GM12801 (cell line): Measurements from ENCODE around the gene NRIP2.

Experiments
- TF ChIP-seq, protein P1 (sequence below): IDR thresholded peaks from one replicate; pipeline ENCODE4 v1.5.1; 2011; ENCODE audit warnings: control low read depth; ENCODE audit not compliant: insufficient read length; ENCODE audit errors: extremely low read depth

Gene NRIP2

DNA sequence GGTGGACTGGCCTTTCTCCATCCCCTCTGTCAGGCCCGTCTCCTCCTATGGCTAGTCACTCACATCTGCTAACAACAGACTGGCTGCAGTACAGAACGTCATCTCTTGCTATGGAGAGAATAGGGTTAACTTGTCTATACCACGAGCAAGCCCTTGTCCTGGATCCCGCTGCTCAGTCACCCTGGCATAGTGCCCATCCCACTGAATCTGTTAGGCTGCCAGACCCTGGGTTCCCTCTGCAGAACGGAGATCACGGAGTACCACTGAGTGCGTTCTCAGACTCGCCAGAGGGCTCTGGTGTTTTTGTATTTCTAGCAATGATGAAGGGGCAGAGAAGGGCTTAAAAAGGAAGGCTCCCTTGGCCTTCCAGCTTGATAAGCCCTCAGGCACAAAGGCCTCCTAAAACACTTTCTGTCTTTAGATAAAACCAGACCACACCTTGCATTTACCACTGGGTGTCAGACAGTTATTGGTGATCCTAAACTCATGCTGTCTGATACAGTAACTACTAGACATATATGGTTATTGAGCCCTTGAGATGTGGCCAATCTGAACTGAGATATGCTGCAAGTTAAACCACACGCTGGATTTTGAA lies 6.3 kb upstream of the NRIP2 start:
- TF ChIP-seq, protein P1, sequence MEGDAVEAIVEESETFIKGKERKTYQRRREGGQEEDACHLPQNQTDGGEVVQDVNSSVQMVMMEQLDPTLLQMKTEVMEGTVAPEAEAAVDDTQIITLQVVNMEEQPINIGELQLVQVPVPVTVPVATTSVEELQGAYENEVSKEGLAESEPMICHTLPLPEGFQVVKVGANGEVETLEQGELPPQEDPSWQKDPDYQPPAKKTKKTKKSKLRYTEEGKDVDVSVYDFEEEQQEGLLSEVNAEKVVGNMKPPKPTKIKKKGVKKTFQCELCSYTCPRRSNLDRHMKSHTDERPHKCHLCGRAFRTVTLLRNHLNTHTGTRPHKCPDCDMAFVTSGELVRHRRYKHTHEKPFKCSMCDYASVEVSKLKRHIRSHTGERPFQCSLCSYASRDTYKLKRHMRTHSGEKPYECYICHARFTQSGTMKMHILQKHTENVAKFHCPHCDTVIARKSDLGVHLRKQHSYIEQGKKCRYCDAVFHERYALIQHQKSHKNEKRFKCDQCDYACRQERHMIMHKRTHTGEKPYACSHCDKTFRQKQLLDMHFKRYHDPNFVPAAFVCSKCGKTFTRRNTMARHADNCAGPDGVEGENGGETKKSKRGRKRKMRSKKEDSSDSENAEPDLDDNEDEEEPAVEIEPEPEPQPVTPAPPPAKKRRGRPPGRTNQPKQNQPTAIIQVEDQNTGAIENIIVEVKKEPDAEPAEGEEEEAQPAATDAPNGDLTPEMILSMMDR: no peak

DNA sequence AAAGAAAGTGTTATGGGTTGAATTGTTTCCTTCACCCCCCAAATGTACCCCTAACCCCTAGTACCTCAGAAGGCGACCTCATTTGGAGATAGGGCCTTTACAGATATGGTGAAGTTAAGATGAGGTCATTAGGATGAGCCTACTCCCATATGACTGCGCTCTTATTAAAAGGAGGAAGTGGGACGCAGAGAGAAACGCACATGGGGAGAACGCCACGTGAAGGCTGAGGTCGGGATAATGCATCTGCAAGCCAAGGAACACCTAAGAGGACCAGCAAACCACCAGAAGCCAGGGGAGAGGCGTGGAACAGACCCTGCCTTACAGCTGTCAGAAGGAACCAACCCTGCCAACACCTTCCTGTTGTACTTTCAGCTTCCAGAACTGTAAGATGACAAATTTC lies 1.7 kb upstream of the NRIP2 start:
- TF ChIP-seq, protein P1: no peak

DNA sequence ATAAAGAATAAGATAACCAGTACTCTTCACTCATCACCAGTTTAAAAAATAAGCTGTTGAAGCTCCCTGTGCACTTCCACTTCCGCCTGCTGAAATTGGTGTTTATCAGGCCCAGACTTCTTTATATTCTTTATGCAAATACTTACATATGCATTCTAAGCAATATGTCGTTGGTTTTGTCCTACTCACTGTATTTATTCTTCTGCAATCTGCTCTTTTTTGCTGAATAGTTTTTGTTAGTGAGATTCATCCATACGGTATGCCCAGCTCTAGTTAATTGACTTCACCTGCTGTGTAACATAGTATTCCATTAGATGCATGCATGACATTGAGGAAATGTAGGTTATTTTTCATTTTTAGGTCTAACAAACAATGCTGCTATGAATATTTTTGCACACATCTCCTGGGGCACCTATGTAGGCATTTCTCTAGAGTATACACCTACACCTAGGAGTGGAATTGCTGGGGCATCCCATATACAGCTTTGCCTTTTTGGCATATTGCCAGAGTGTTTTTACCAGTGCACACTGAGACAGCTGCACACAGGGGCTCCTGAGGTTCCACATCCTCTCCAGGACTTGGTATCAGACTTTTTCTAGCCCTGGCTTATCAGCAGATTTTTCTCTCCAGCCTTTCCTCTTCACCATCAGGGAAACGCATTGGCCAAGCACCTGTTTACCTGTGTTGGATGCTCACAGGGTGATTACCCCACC lies 1.0 kb upstream of the NRIP2 start:
- TF ChIP-seq, protein P1: no peak

DNA sequence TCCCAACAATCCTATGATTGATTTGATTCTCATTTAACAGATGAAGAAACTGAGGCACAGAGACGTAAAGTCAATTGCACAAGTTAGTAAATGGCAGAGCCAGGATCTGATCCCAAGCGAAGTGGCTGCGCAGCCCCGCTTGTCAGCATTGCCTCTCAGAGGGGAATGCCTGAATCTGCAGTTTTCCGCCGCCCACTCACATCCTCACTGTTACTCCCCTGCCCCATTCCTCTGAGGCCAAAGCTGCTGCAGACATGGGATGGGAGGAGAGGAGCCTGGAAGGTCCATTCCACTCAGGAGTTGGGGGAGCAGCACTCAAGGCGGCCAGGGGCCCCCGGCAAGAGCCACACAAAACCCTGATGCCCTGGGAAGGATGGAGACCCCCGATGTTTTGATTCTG lies 1.0 kb downstream of the NRIP2 start:
- TF ChIP-seq, protein P1: no peak

DNA sequence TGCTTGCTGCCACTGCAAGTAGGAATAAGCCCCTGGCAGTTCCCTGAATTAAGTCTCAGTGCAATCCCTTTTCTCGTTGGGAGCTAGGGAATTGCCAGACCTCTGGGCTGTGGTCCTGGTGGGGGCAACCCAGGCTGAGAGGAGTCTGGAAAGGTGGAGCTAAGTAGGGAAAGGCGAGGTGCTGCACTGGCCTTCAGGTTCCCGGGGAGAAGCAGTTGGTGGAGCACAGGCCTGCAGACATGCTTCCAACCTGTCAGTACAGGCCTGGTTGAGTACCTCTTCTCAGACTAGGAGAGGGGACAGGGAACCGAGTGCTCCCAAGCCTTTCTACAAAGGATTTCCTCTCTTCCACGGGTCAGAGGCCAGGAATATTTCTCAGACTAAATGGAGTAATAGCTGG lies 1.5 kb downstream of the NRIP2 start:
- TF ChIP-seq, protein P1: no peak

DNA sequence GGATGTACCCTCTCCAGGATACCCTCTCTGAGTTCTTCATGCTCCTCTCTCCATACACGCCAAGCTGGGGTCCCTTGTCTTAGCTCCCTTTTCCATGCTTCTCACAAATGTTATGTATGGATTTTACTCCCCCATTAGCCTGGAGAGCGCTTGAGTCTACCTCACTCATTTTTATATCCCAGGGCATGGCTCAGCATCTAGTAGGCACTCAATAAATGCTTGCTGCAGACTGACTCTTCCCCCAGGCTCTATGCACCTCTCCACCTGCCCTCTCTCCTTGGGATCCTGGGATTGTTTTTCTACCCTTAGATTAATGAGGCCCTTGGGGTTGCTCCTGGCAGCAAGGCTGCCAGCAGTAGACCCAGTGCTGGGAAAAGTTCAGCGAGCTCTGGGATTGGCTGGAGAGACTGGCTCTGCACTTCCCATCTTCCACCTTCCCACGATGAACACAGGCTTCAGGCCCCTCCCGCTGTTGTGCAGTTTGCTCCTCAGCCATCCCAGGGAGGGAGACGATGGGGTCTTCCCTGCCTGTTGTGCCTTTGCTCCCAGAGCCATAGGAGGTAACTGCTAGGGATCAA lies 2.2 kb downstream of the NRIP2 start:
- TF ChIP-seq, protein P1: no peak

DNA sequence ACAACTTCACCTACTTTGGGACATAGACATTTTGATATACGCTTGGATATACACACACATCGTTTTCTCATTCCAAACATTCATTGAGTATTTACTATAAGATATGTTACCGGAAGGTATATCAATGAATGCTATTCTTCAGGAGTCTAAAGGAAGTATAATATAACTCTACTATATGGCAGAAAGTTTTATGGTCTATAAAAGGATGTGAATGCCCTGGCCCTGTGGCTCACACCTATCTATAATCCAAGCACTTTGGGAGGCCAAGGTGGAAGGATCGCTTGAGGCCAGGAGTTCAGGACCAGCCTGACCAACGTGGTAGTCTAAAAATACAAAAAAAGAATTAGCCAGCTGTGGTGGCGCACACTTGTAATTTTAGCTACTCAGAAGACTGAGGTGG lies 5.6 kb downstream of the NRIP2 start:
- TF ChIP-seq, protein P1: no peak
